NOMO-1 (cell line): ENCODE data around the gene CCDC117.
A peak's percentile ranks its signal among the peaks of the same experiment; 100 is the strongest.
"Not testable (repeated sequence)": the region's sequence is repeated elsewhere in the genome, so short reads cannot be mapped to it uniquely, and the experiment has no call there.

Source experiments
- DNase-seq, 2 experiments: peaks; one replicate each; lab custom pipeline; 2025; ENCODE audit not compliant: unreplicated experiment in 2 of 2; lab: John Stamatoyannopoulos, UW

The CCDC117 gene

GRCh38 chr22:28800308-28801041, 28.0 kb downstream of the CCDC117 start, which contains the start of gene XBP1:
XBP1 (minus strand) TSS chr22:28800569.
- DNase-seq, result peak; percentile 75 to 94

GRCh38 chr22:28801845-28802594, 29.5 kb downstream of the CCDC117 start:
- peak; percentile 16 to 26 for DNase-seq

DNA sequence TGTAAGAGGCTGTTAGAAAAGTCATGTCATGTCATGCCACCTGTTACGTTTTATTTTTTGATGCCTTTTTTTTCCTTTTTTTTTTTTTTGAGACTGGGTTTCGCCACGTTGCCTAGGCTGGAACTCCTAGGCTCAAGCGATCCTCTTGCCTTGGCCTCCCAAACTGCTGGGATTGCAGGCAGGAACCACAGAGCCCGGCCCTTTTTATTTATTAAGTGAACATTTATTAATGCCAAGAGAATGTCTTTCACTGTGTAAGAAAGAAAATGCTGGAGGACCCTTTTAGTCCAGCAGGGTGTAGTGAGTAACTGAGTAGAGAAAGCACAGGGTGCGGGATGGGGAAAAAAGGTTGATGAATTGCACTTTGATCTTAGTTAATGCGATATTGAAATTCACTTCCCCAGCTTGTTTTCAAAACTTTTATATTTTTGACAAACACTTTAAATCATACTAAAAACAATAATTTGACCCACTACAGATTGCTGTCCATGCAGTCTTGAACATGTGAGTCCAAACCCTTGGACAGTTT, 30.2 kb downstream of the CCDC117 start:
- peak in 1 of 2 experiments; percentile 26 for DNase-seq

DNA sequence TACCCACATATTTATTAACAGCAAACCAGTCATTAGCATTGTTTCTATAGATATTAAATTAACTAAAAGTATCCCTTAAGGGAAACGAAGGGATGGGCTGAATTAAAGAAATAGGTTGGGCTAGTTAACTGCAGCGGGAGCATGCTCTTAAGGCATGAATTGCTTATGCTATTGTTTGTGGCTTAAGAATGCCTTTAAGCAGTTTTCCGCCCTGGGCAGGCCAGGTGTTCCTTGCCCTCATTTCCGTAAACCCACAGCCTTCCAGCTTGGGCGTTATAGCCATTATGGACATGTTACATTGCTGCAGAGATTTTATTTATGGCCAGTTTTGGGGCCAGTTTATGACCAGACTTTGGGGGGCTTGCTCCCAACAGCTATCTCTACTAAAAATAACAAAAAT, 32.9 kb downstream of the CCDC117 start:
- not testable (repeated sequence) for DNase-seq

- DNase-seq, result no peak
Observed at GRCh38 chr22:28808716-28809355, 36.3 kb downstream of the CCDC117 start.

DNA sequence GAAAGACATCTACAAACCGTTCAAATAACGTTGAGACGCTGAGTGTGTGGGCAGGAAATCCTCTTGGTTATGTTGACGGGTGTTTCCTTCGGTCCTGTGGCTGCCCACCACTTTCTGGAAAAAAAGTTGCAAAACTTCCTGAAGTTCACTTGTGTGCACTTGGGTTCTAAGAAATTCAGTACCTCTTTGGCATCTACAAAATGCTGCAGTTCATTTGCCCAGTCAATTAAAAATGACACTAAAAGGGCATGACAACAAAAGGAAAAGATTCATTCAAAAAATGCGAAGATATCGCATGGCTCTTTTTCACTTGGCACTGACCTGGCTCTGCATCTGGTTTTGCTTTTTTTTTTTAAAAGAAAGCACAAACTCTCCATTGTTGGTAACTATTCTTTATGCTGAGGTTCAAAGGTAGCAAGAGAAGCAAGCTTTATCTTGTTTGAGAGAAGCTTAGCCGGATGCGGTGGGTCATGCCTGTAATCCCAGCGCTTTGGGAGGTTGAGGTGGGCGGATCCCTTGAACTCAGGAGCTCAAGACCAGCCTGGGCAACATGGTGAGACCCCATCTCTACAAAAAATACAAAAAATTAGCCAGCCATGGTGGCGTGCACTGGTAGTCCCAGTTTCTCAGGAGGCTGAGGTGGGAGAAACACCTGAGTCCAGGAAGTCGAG, 38.5 kb downstream of the CCDC117 start:
- DNase-seq, result peak; percentile 73 to 86

GRCh38 chr22:28812516-28812915, 40.0 kb downstream of the CCDC117 start:
- no peak for DNase-seq

- DNase-seq, result peak; percentile 69 to 86
Observed at GRCh38 chr22:28813772-28814518, 41.5 kb downstream of the CCDC117 start.

DNA sequence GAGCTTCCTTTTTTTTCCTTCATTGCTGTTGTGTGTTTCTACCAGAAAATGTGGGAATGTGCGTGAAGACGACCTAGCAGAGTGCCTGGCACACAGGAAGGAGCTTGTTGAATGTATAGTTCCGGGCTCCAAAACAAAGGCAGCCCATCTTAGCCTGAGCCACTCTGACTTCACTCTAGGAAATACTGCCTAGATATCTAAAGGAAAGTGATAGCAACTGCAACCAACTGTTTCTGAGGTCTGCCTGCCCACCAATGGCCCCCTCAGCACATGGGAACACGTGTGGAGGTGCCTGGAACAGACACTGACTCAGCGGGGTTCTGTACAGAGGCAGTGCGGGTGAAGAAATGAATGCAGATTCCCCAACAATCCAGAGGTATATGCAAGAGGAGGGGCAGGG, 42.6 kb downstream of the CCDC117 start:
- no peak for DNase-seq

- no peak for DNase-seq
Observed at GRCh38 chr22:28815729-28816128, 43.2 kb downstream of the CCDC117 start.

GRCh38 chr22:28817064-28817463, 44.6 kb downstream of the CCDC117 start:
- DNase-seq, result no peak

GRCh38 chr22:28817919-28818859, 45.7 kb downstream of the CCDC117 start:
- no peak for DNase-seq

- DNase-seq, result no peak
Observed at GRCh38 chr22:28819253-28820096, 47.0 kb downstream of the CCDC117 start.

- DNase-seq, result no peak
Observed at GRCh38 chr22:28820885-28821284, 48.4 kb downstream of the CCDC117 start.

- DNase-seq, result no peak
Observed at GRCh38 chr22:28821452-28821851, 49.0 kb downstream of the CCDC117 start.

DNA sequence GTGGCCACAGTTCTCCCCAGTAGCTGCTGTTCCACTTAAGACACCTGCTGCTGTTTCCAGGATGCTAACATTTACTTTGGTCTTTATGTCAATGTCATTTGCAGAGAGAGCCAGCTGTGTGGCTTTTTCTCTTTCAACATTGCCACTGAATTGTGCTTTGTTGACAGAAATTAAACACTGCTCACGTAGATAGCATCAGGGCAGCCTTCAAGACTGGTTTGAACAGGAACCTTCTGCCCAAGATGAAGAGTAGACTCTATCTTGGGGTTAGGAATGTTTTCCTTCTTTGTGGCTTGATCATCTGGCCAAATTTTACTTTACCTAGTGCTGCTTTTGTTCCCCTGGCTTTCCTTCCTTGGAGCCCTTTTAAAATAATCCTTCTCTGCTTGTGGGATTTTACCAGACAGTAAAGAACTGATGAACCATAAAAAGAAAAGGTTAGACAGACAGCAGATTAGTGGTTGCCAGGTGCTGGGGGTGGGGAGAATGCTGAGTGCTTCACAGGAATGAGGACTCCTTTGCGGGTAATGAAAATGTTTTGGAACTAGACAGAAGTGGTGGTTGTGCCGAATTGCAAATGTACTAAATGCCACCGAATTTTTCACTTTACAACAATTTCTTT, 50.5 kb downstream of the CCDC117 start:
- no peak for DNase-seq

GRCh38 chr22:28824455-28824854, 52.0 kb downstream of the CCDC117 start:
- not testable (repeated sequence) for DNase-seq

DNA sequence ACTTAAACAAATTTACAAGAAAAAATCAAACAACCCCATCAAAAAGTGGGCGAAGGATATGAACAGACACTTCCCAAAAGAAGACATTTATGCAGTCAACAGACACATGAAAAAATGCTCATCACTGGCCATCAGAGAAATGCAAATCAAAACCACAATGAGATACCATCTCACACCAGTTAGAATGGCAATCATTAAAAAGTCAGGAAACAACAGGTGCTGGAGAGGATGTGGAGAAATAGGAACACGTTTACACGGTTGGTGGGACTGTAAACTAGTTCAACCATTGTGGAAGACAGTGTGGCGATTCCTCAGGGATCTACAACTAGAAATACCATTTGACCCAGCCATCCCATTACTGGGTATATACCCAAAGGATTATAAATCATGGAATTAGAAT, 53.9 kb downstream of the CCDC117 start:
- DNase-seq, result not testable (repeated sequence)
